ENCODE data around the gene PTCHD4.

DNA sequence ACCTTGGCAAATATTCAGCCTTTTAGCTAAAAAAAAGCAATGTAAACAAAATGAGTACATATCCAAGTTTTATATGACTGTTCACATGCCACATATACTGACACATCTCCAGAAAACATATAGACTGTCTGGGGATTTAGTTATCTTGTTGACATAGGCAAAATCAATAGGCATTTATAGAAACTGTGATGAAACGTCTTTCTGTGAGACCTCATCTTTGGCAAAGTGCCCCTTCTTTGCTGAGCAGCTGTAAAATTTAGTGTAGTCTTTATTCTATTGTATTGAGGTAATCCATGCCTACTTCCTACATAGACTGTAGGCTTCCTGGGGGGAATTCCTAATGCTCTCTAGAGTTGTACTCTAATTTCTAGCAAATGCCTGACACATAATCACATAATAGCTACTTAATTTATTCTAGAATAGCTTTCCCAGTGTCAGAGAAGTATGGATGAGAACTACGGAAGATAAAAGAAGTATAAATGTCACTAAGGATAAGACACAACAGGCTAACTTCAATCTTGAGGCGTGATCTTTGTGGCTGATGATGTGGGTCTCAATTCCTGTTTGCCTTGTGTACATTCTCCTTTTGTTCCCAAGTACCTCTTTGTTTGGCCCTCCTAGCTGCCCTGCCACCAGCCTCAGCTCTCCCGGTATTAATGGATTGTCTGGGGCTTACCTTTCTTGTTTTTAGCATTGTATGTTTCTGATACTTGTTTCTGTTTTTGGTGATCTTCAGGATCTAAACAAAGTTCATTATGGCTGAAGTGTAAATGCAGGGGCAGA is 30.6 kb downstream of the PTCHD4 start:
- TF ChIP-seq POLR2A (IDR thresholded peaks at IDR 0.05): no peak
- TF ChIP-seq, protein P1, sequence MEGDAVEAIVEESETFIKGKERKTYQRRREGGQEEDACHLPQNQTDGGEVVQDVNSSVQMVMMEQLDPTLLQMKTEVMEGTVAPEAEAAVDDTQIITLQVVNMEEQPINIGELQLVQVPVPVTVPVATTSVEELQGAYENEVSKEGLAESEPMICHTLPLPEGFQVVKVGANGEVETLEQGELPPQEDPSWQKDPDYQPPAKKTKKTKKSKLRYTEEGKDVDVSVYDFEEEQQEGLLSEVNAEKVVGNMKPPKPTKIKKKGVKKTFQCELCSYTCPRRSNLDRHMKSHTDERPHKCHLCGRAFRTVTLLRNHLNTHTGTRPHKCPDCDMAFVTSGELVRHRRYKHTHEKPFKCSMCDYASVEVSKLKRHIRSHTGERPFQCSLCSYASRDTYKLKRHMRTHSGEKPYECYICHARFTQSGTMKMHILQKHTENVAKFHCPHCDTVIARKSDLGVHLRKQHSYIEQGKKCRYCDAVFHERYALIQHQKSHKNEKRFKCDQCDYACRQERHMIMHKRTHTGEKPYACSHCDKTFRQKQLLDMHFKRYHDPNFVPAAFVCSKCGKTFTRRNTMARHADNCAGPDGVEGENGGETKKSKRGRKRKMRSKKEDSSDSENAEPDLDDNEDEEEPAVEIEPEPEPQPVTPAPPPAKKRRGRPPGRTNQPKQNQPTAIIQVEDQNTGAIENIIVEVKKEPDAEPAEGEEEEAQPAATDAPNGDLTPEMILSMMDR (IDR thresholded peaks at IDR 0.05): no peak
- TF ChIP-seq POLR2AphosphoS5 (IDR thresholded peaks at IDR 0.05): no peak

Measured in sigmoid colon (tissue), 4 donors.